Measurements from ENCODE around the gene LAMB4. TPM values are rescaled to one million over a fixed set of nuclear protein-coding genes. Genes with fewer than 3 reads are reported as not detected.

Gene LAMB4
- polyA plus RNA-seq, 2 of the 4 experiments (the other 2 are of a cell fraction): 0.13 to 0.19 TPM

DNA sequence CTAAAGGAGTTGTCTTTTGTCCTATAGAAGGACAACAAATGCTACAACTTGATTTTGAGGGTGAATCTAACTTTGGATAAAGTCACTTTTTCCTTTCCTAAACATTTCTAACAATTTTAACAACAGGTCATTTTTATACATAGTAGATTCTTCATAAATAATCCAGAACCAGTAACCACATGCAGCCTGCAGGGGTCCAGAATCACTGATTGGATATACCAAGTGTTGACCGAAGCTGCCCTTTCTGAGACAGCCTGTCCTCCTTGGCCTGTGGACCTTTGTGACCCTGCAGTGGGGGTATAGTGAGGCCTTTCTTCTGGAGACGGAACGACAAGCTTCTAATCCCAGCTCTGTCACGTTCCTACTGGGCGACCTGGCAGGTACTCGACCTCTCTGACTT lies 34.8 kb upstream of the LAMB4 start:
- FAIRE-seq: no peak
- TF ChIP-seq RAD21 (conservative IDR thresholded peaks at IDR 0.05 in 1 of 2, IDR thresholded peaks at IDR 0.05 in 1 of 2): 0 out of 5 replicates have a peak, but pooled peaks of 1 of the 2 experiments have one; percentile 2
- no peak for TF ChIP-seq TFCP2L1 (CRISPR knock-in tag; IDR thresholded peaks at IDR 0.05)
- no peak overlapping the region for H3K4me3 ChIP-seq
- POLR2A ChIA-PET: no interaction called here
- H3K27ac ChIP-seq: no peak overlapping the region
- H3K4me1 ChIP-seq: 0 out of 3 replicates have a peak, but pooled peaks cover under 1% of the 10 kb centered on the region
- H3K9me3 ChIP-seq: no peaks in the 10 kb centered on the region
- CTCF ChIA-PET: interaction anchor here (1.0 to 1.2 kb wide), 2 partner anchors 19 to 294 kb away, joined by 3 to 5 read pairs; no protein-coding TSS in a partner anchor
- no peak overlapping the region for H3K4me2 ChIP-seq
- peak; percentile 64 to 76; a peak in 4 of 6 replicates for ATAC-seq
- DNase-seq (ENCODE audit: low read depth in 1 of 2, low spot score in 1 of 2): no peak
- 81% methylated on average over 6 of the region's 6 CpGs for WGBS (ENCODE audit: missing lambda C conversion rate)

DNA sequence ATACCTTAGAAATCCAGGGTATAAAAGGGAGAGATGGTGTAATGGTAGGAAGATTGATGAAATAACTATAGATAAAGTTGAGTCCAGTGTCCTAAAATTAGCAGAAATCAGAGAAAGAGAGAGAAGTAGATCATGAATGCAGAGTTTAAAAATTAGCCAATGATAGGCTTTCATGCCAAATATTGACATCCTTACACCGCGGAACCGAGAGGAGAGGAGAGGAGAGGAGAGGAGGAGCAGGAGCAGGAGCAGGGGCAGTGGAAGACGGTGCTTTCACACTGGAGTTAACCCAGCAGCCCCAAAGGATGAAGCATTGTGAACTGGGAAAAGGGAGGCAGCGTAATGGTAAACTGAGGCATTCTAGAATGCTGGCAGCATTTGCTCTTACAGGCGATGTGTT lies 34.2 kb upstream of the LAMB4 start:
- Histone ChIP-seq H3K9me3 (no peaks in the 10 kb centered on the region), H3K4me2 (no peak overlapping the region), H3K27ac (no peak overlapping the region), H3K4me3 (no peak overlapping the region), H3K4me1 (peaks cover 6% of the 10 kb centered on the region)
- CTCF ChIA-PET: interaction anchor here (1.2 kb wide), 1 partner anchor 19 kb away, joined by 5 read pairs; no protein-coding TSS in a partner anchor
- DNase-seq (ENCODE audit: low read depth in 1 of 2, low spot score in 1 of 2): no peak
- WGBS (ENCODE audit: missing lambda C conversion rate): 87% methylated on average over 6 of the region's 6 CpGs
- POLR2A ChIA-PET: no interaction called here
- no peak for TF ChIP-seq NR3C1 (IDR thresholded peaks at IDR 0.05)
- TF ChIP-seq POLR2AphosphoS2 (conservative IDR thresholded peaks at IDR 0.05; ENCODE audit: low read length): no peak
- no peak for TF ChIP-seq MAZ (IDR thresholded peaks at IDR 0.05; ENCODE audit: borderline replicate concordance, low read depth, low read length)
- TF ChIP-seq BHLHE40 (IDR thresholded peaks at IDR 0.05; ENCODE audit: low read depth, low read length): no peak
- no peak for TF ChIP-seq E2F6 (IDR thresholded peaks at IDR 0.05; ENCODE audit: borderline replicate concordance, low read depth)
- ATAC-seq: 0 out of 6 replicates have a peak, but pooled peaks of 1 of the 2 experiments have one; percentile 32
- no peak for FAIRE-seq

- 17% methylated on average over 1 of the region's 1 CpG for WGBS (ENCODE audit: missing lambda C conversion rate)
- TF ChIP-seq ZC3H11A (IDR thresholded peaks at IDR 0.05) (no peak), CHD2 (IDR thresholded peaks at IDR 0.05; ENCODE audit: low read length, partially characterized antibody) (no peak), KDM1A (IDR thresholded peaks at IDR 0.05; ENCODE audit: low read depth) (no peak), RARB (CRISPR knock-in tag; IDR thresholded peaks at IDR 0.05) (no peak), FOSB (CRISPR knock-in tag; IDR thresholded peaks at IDR 0.05) (no peak), POLR2A (IDR thresholded peaks at IDR 0.05; ENCODE audit: low read length) (no peak), JUN (IDR thresholded peaks at IDR 0.05) (no peak), FOSL2 (IDR thresholded peaks at IDR 0.05) (no peak), FOSL2 (CRISPR knock-in tag; IDR thresholded peaks at IDR 0.05) (no peak), CBX8 (IDR thresholded peaks at IDR 0.05) (no peak), ATOH8 (CRISPR knock-in tag; IDR thresholded peaks at IDR 0.05; ENCODE audit: low read depth) (no peak), ZNF302 (CRISPR knock-in tag; IDR thresholded peaks at IDR 0.05) (no peak), GATA3 (IDR thresholded peaks at IDR 0.05; ENCODE audit: borderline replicate concordance) (no peak), HOXB13 (CRISPR knock-in tag; IDR thresholded peaks at IDR 0.05; ENCODE audit: low read depth) (no peak), MAFK (IDR thresholded peaks at IDR 0.05; ENCODE audit: partially characterized antibody) (no peak), PHF8 (IDR thresholded peaks at IDR 0.05; ENCODE audit: borderline replicate concordance, low read depth) (no peak), CHD4 (IDR thresholded peaks at IDR 0.05; ENCODE audit: borderline replicate concordance) (no peak), CEBPB (IDR thresholded peaks at IDR 0.05) (no peak)
- TF ChIP-seq, protein P1, sequence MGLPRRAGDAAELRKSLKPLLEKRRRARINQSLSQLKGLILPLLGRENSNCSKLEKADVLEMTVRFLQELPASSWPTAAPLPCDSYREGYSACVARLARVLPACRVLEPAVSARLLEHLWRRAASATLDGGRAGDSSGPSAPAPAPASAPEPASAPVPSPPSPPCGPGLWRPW (IDR thresholded peaks at IDR 0.05): no peak
- TF ChIP-seq, protein P2, sequence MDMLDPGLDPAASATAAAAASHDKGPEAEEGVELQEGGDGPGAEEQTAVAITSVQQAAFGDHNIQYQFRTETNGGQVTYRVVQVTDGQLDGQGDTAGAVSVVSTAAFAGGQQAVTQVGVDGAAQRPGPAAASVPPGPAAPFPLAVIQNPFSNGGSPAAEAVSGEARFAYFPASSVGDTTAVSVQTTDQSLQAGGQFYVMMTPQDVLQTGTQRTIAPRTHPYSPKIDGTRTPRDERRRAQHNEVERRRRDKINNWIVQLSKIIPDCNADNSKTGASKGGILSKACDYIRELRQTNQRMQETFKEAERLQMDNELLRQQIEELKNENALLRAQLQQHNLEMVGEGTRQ (IDR thresholded peaks at IDR 0.05): no peak
- TF ChIP-seq, protein P3, sequence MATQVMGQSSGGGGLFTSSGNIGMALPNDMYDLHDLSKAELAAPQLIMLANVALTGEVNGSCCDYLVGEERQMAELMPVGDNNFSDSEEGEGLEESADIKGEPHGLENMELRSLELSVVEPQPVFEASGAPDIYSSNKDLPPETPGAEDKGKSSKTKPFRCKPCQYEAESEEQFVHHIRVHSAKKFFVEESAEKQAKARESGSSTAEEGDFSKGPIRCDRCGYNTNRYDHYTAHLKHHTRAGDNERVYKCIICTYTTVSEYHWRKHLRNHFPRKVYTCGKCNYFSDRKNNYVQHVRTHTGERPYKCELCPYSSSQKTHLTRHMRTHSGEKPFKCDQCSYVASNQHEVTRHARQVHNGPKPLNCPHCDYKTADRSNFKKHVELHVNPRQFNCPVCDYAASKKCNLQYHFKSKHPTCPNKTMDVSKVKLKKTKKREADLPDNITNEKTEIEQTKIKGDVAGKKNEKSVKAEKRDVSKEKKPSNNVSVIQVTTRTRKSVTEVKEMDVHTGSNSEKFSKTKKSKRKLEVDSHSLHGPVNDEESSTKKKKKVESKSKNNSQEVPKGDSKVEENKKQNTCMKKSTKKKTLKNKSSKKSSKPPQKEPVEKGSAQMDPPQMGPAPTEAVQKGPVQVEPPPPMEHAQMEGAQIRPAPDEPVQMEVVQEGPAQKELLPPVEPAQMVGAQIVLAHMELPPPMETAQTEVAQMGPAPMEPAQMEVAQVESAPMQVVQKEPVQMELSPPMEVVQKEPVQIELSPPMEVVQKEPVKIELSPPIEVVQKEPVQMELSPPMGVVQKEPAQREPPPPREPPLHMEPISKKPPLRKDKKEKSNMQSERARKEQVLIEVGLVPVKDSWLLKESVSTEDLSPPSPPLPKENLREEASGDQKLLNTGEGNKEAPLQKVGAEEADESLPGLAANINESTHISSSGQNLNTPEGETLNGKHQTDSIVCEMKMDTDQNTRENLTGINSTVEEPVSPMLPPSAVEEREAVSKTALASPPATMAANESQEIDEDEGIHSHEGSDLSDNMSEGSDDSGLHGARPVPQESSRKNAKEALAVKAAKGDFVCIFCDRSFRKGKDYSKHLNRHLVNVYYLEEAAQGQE (IDR thresholded peaks at IDR 0.05): no peak
- Histone ChIP-seq H3K27ac (no peak overlapping the region), H3K9me3 (no peaks in the 10 kb centered on the region), H3K4me3 (no peak overlapping the region), H3K4me2 (peak overlapping the region; percentile 47), H3K4me1 (peaks cover 22% of the 10 kb centered on the region)
- FAIRE-seq (no peak), DNase-seq (ENCODE audit: low read depth in 1 of 2, low spot score in 1 of 2) (no peak), ATAC-seq (no peak)
- CTCF ChIA-PET: interaction anchor here (0.9 to 1.6 kb wide), 2 partner anchors 37 to 338 kb away, joined by 3 to 6 read pairs; no protein-coding TSS in a partner anchor
- POLR2A ChIA-PET: no interaction called here
These were observed 28.6 kb upstream of the LAMB4 start for GRCh38 chr7:108158776-108159175.

Data from A549 (cell line).